Astrocyte of the spinal cord (primary cell): ENCODE results near the gene EXOC4.
A peak's percentile ranks its signal among the peaks of the same experiment; 100 is the strongest.

Source experiments
- DNase-seq: peaks from one replicate; pipeline ENCODE4 v3.0.0; 2011; ENCODE audit warnings: low read depth, low spot score
- H3K4me3 ChIP-seq: 2 replicates; pipeline ENCODE4 v1.5.1; 2011; ENCODE audit warnings: low read depth, mild to moderate bottlenecking, low read length, moderate library complexity
- CTCF ChIP-seq: IDR thresholded peaks from 2 replicates; pipeline ENCODE4 v1.5.1; 2012; ENCODE audit warnings: low read depth, mild to moderate bottlenecking, low read length, inconsistent platforms
- in situ Hi-C: cut with HindIII; loops from 2 replicates; pipeline ENCODE4 v1.10.0; 2017; ENCODE audit warnings: low sequenced_read_pairs

Gene EXOC4

DNA sequence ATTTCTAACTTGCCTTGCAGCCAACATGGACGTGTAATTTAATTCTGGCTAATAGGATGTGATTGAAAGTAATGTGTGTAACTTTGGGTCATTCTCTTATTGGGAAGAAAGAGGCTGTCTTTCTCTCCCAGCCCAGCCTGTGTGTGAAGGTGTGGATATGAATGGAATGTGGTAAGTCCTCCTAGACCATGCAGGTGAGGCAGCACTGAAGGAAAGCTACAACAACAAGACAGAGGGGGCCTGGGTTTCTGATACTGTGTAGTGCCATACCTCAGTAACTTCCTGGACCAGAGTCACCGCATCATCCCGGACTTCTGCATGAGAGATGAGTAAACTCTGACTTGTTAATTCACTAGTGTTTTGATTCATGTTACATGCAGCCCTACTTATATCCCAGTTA, 237.0 kb downstream of the EXOC4 start:
- TF ChIP-seq CTCF, result no peak
- DNase-seq, result no peak
- no peak overlapping the region for H3K4me3 ChIP-seq
- in situ Hi-C loops, result no loop called here

DNA sequence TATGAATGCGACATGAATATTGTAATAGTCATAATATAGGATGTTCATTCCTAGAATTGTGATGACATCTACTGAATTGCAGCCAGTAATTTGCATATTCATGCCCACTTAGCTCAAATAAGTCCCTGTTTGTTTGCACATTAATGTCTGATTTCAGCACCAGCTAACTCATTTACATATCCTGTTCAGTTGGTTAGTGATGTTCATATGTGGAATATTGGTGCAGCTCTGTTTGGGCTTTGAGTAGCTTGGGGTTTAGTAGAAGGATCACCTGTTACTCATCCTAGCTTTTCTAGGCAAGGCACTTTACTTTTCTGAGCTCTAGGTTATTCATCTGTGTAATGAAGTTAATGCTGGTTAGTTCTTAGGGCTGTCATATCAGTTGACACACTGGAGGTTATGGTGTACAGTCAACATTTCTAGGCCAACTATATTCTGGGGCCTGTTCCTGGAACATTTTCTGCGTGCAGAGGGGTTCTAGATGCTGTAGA, 238.4 kb downstream of the EXOC4 start:
- in situ Hi-C loops, result no loop called here
- no peak for TF ChIP-seq CTCF
- H3K4me3 ChIP-seq, result no peak overlapping the region
- no peak for DNase-seq

- no peak overlapping the region for H3K4me3 ChIP-seq
- in situ Hi-C loops, result no loop called here
- peak; percentile 25 for DNase-seq
- TF ChIP-seq CTCF, result no peak
Observed at GRCh38 chr7:133491846-133492652, 239.2 kb downstream of the EXOC4 start.

GRCh38 chr7:133497061-133497460, 244.2 kb downstream of the EXOC4 start:
- DNase-seq, result no peak
- no peak overlapping the region for H3K4me3 ChIP-seq
- in situ Hi-C loops, result no loop called here
- no peak for TF ChIP-seq CTCF

DNA sequence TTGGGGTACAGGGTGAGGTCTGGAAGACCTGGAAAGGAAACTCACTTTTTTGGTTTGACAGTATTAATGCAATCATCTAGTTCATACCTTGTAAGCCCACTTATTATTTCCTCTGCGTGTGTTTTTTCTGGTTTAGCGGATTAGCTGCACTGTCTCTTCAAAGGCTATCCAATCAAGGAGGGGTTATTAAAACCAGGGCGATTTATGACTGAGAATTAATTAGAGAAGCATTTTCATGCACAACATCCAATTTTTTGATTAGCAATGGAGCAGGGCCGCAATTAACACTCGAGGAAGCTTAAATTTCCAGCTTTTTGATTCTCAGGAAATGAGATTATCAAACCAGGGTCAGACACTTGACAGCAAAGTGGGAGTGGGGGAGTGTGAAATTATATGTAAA, 248.9 kb downstream of the EXOC4 start:
- DNase-seq, result no peak
- no peak for TF ChIP-seq CTCF
- no peak overlapping the region for H3K4me3 ChIP-seq
- in situ Hi-C loops, result no loop called here

DNA sequence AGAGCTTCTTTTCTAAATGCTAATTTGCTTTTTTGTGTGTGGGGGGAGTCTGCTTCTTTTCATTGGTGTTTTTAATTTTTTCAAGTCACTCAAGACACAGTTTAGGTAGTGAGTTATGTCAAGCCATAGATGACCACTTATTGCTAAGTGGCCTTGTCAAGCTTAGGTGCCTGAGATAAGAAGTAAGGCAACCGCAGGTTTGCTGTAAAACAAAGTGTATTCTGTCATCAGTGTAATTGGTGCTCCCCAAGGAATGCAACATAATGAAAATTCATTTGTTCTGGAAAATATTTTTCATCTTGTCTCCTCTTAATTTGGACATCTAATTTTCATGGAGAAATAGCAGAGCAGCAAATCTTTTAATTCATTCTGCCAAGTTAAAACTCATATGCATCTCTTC, 249.6 kb downstream of the EXOC4 start:
- TF ChIP-seq CTCF, result no peak
- no peak for DNase-seq
- H3K4me3 ChIP-seq, result no peak overlapping the region
- in situ Hi-C loops, result no loop called here
